Stimulated activated CD4-positive, alpha-beta T cell treated with anti-CD3 and anti-CD28 coated beads, TNF-alpha, amount 100 ng/mL, for 24 hours (primary cell): ENCODE data around the gene ZNF385B.
"Not testable (repeated sequence)": the region's sequence is repeated elsewhere in the genome, so short reads cannot be mapped to it uniquely, and the experiment has no call there.

Experiments used
- DNase-seq, 3 experiments: peaks; one replicate each; pipeline ENCODE4 v3.0.0-alpha.2; 2020; ENCODE audit warnings: low read depth in 3 of 3

ZNF385B gene

DNA sequence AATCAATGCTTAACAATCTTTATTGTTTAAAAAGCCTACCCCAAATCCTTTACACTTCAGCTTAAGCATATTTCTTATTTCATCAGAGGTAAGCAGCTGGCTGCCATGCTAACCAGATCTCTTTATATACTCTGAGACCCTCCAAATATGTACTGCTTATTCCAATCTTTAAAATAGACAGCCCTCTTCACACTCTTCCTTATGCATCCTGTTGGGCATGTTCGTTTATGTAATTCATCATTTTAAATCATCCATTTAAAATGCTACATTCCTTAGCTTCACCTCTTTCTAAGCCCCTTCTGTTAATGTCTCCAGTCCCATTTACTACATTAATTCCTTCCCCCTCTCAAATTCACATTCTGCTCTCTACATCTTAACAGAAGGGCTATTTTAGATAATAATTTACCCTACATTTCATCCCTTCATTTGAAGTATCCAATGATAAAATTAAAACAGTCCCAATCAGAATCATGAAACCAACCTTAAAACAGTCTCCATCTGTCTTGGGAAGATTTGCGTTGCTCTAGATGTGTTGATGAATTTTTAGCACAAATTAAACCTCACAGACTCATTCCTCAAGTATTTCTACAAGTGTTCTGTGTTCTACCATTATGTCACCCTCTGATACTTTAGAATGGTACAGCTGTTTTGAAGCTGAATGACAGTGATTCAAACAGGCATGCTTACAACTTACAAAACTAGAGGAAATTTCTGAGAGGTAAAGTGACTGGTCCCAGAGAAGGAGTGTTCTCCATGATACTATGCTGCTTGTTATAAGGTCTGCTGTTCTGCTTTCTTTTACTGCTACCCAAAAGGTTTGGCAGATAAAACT is 59.1 kb downstream of the ZNF385B start:
- no peak for DNase-seq

DNA sequence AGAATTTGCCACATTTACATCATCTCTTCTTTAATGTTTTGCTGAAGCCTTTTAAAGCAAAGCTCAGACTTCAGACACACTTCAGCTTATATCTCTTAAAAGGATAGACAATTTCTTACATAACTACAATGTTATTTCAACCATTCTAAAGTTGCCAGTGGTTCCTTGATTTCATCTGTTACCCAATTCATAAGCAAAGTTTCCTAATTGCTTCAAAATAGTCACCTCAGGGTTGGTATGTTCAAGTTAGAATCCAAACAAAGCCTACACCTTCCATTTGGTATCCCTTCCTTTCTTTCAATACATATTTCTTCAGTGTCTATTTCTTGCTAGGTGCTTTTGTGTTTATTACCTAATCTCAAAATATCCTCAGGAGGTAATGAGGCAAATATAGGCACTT is 60.6 kb downstream of the ZNF385B start:
- no peak for DNase-seq

DNA sequence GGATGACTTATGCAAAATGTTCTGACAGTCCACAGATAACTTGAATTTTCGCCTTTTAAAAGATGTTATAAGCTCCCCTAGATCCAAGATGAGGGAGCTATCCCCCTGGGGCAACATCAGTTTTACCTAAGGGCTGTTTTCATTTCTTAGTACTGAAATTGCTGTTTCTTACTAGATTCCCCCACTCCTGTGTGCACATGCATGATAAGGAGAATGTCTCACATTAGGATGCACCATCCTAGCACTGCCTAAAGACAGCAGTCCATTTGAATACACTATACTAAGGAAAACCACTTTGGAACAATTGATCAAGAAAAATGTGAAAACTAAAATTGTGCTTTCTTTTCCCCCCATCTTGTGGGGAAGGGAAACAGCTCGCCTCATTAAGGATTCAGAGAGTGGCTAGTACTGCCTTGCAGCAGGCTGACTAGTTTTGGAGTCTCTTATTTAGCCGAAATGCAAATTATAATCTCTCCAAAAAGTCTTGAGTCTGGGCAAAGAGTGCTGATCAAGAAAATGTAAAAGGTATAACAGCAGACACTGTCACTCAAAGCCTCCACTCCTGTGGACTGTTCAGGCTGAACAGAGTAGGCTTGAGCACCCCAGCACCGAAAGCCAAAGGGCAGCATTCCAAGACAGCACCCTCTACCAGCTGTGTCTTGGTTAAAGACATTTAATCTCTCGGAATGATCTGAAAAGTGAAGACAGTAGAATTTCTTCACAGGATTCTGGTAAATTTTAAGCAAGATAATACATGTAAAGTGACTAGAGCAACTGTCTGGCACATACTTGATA is 65.0 kb downstream of the ZNF385B start:
- no peak for DNase-seq

DNA sequence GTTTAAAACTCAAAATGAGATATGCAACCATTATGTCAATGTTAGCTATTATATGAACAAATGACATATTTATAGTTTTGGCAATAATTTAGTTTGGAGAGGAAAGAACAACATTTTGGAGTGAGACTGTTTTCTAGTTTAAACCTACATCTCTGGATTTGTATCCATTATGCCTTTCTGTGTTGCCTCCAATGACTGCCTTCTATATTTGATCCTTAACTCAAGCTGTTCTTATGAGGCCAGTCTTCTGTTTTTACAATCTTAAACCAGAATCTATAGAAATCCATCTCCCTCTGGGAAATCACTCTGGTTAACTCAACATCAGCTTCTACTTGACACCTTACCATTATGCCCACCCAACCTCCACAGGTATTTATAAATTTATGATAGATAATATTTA is 67.5 kb downstream of the ZNF385B start:
- no peak for DNase-seq

DNA sequence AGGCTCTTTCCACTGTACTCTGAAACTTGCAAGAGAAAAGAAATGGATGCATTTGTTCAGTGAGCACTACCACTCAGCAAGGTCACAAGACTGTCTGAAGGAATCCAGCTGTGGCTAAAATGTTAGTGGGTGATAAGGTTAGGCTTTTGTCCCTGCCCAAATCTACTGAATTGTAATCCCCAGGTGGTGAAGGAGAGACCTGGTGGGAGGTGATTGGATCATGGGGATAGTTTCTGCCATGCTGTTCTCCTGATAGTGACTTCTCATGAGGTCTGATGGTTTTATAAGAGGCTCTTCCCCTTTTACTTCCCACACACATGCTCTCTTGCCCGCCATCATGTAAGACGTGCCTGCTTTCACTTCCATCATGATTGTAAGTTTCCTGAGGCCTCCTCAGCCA is 68.2 kb downstream of the ZNF385B start:
- no peak for DNase-seq

DNA sequence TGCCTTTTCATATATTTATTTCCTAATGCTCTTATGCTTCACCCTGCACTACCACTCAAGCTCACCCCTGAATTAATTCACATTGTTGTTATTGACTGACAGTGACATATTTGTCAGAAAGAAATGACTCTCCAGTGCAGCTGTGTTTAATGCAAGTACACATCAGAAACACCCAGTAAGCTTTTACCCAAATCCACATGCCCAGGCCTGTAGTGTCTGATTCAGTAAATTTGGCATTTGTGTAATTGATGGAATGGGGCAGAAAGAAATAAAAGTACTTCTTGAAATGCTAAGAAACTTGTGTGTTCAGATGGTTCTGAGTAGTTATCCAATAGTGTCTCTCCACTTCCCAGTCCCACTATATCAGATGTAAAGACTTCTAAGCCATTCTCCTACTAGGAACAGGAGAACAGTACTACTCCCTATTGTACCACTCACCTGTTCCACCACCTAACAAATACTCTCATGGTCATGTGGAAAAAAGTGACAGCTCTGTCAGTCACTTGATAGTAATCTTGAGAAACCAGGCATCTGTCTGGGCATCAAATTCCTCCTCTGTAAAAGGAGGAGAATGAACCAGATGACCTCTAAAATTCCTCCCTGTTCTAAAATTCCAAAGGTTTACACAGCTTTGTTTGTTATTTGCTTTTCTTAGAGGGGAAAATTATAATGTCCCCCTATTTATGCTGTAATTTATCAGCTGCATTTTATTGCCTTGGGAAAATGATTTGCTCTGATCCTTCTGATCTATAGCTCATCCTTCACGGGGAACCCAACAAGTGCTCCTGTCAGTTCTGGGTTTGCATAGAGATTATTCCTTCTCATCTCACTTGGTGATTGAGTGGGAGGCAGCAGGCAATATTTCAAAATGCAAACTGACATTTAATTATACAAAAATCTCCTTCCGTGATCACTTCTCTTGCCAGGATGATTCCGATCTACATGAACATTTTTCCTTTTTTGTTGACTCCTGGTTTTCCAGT is 70.9 kb downstream of the ZNF385B start:
- DNase-seq: no peak

DNA sequence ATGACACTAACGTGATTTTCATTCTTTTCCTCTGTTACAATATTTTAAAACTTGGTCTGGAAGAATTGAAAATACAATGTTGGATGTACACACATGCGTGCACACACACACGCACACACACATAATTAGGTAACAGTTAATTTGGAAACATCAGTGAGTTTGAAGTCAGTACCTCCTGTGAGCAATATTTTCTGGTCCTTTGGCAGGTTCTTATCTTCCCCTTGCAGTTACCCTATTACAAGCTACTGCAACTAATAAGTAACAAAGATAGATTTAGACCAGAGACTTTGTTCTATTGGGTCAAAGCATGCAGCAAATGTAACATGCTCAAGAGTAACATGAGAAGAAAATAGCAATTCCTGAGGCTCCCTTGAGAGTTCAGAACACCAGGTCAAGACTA is 73.3 kb downstream of the ZNF385B start:
- no peak for DNase-seq

DNA sequence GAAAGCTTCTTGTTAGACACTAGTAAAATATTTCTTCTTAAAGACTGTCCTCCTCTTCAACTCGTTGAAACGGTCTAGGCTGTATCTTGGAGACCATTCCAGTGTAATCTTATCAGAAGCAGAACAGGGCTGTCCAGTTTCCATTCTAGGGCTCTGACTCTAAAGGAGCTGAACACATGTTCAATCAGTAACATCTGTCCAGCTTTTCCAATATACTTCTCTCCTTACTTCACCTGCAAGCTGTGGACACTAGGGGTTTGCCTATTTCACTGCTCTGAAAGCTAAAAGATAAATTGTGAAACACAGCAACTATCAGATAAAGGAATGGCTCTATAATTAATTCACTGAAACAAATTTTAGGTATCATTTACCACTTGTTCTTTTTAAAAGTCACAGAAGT is 73.8 kb downstream of the ZNF385B start:
- DNase-seq: no peak

DNA sequence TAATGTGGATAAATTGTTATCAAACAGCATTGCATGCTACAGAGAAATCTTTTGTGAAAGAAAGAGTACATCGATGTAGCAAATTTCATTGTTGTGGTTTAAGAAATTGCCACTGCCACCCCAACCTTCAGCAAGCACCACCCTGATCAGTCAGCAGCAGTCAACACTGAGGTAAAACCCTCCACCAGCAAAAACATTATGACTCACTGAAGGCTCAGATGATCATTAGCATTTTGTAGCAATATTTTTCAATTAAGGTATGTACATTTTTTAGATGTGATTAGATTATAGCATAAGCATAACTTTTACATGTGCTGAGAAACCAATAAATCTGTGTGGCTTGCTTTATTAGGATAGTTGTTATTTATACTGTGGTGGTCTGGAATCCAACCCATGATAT is 75.5 kb downstream of the ZNF385B start:
- DNase-seq: no peak

DNA sequence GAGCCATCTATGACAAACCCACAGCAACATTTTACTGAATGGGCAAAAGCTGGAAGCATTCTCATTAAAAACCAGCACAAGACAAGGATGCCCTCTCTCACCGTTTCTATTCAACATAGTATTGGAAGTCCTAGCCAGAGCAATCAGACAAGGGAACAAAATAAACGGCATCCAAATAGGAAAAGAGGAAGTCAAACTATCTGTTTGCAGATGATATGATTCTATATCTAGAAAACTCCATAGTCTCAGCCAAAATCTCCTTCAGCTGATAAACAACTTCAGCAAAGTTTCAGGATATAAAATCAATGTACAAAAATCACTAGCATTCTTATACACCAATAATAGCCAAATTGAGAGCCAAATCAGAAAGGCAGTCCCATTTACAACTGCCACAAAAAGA is 79.1 kb downstream of the ZNF385B start:
- DNase-seq: not testable (repeated sequence)

DNA sequence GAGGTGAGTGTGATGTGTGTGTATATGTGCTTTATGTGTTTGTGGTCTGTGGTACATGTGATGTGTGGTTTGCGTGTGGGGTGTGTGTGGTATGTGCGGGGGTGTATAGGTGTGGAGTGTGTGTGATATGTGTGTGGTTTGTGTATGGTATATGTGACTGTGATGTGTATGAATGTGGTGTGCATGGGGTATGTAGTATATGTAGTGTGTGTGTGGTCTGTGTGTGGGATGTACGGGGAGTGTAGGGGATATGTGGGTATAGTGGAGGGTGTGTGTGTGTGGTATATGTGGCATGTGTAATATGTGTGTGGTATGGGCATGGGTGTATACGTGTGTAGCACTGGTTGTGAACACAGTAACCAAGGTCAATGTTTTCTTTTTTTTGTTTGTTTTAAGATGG is 87.4 kb downstream of the ZNF385B start:
- no peak for DNase-seq

DNA sequence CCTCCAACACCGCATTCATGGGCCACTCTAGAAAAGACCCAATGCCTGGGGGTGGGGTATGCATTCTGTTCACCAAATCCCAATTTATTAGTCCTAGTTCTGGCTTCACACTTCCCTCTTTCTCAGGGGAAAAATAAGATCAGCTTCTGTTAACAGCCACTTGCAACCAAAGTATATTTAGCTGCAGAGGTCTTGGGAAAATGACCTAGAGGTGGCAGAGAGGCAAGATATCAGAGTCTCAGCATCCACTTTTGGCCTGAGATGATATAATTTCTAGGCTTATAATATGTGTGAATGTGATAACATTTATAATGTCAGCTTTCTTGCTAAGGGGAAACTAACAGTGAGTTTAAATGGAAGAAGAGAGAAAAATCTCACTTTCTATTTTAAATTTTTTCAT is 89.1 kb downstream of the ZNF385B start:
- DNase-seq: no peak

DNA sequence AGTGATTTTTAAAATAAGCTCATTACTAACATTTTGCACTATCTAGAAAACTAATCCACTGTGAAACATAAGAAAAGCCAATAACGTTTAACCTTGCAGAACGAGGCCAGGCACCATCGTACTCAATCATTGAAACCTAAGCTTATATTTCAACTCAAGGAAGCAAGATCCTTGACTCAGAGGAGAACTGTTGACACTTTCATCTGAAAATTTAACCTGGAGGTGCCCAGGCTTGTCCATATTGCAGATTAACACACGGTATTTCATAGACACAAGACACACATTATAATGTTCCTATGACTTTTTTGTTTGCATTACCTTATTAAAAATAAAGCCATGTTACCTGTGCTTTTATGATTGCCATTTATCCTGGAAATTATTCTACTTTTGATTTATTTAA is 89.6 kb downstream of the ZNF385B start:
- DNase-seq: no peak

DNA sequence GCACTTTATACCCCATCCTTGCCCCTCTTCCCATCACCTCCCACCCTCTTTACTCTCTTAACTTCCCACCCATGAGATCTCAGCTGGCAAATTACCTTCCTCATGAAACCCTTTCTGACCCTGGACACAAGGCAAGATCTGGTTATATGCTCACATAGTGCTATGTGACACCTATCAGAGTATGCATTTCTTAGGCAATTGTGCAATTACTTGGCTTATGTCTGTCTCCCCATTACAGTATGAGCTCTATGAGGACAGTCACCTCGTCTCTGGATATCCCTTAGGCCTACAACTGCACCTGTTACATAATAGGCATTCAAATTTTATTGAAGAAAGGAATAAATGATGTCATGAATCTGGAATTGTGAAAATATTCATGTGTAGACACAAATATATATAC is 91.4 kb downstream of the ZNF385B start:
- no peak for DNase-seq

DNA sequence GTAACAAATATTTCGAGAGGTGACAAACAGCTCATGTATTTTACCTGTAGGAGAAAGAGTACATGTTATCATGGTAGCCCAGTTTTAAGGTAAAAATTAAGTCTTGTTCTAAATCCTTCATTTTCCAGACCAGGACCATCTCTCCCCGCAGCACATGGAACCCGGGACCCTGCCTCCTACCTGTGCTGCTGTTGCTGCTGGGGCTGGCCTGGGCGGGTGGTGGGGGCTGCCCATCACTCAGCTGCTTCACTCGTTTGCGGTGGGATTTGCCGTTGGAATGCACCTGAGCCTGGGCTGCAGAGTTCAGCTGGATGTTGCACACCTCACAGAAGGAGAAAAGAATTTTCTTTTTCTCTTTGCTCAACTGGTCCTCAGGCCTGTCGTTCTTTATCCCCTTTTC is 92.1 kb downstream of the ZNF385B start:
- DNase-seq: no peak

DNA sequence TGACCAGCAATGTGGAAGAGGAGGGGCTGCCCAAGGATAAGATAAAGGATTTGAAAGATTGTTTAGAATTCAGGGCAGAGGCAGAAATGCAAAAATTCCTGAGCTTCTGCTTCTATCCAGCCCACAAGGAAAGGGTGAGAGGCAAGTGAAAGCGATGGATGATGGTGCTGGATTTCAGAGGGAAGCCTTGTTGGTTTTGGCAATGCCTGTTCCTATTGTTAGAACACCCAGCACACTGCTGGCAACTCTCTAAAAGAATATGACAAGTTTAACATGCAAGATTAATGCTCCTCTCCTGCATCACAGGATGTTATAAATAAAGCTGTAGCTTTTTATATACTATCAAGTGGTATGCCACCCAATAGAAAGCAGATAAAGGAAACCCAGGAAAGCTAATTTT is 92.6 kb downstream of the ZNF385B start:
- DNase-seq: no peak

DNA sequence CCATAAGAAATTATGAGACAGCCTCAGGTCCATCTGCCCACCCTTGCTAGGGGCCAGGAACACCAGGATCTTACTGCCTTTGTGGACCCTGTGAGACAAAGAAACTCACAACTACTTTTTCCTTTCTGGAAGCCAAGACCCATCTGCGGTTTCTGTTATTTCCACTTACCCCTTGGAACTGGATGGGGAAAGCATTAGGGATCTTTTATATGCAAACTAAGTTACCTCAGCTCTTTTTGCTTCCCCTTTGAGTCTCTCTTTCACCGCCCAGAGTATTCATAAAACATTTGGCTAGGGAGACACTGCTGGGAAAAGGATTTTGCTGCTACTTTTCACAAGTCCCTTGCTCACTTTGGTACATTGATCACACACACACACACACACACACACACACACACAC is 95.7 kb downstream of the ZNF385B start:
- no peak for DNase-seq

DNA sequence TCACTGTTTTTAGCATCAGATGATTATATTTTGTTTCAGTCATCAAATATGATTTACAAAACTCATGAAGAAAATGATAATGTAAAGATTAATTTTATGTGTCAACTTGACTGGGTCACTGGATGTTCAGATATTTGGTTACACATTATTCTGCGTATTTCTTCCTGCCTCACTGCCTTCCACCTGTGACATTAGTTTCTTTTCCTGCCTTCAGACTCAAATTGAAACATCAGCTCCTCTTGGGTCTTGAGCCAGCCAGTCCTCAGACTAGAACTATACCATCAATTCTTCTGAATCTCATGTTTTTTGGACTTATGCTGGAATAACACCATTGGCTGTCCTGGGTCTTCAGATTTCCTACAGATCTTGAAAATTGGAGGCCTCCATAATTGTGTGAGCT is 96.7 kb downstream of the ZNF385B start:
- DNase-seq: no peak

DNA sequence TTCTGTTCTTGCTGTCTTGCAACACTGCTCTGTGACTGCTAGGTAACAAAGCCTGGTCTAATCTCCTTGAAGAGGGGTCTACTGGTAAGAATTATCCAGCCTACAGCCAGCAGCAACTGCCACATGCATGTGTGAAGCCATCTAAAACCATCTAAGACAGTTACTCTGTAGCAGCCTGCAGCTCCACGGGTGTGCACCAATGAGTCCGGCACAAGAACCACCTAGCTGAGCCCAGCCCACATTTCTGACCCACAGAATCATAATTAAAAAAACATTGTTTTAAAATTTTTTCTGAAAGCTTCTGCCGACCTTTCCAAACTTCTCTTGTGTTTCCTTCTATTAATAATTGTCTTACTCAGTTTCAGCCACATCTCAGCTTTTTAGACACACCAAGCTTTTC is 102.8 kb downstream of the ZNF385B start:
- no peak for DNase-seq

DNA sequence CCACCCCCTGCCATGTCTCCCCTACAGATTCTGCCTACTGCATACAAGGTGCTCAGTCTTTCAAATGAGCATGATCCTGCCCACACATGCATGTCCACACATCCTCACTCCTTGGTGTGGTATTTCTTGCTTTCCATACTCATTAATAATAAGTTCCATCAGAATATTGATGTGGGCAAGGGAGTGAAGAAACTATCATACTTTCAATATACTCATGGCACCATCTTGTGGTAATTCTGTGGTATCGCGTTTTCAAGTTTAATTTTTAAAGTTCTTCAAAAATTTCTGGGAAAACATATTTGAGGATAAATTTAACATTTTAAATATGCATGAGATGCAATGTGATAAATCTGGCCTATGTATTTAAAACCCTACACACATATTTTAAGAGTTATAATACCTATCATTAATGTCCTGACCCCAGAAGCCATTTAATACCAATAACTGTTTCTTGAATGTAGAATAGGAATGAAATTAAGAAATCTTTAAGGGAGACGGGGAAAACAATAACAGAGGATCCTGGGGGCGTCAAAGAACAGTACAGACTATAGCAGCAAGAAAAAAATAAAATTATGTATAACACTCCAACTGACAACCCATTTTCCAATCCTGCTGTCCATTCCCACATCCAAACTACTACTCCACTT is 110.1 kb downstream of the ZNF385B start:
- DNase-seq: no peak

DNA sequence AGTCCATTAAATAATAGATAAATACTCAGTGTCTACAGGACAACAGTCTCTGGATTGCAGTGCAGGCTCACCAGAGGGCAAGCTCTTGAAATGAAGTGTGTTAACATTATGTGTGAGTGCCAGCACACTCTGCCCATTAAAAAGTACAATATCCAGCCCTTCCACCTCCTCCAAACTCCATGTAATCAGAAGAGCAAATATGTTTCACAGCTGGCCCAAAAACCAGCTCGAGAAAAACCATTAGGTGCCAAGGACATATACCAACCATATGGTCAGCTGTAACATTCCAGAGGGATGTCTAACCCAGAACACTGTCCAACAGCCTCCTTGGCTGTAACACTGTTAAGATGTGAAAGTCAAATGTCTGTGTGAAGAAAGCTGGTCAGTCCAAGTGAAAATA is 112.2 kb downstream of the ZNF385B start:
- no peak for DNase-seq

DNA sequence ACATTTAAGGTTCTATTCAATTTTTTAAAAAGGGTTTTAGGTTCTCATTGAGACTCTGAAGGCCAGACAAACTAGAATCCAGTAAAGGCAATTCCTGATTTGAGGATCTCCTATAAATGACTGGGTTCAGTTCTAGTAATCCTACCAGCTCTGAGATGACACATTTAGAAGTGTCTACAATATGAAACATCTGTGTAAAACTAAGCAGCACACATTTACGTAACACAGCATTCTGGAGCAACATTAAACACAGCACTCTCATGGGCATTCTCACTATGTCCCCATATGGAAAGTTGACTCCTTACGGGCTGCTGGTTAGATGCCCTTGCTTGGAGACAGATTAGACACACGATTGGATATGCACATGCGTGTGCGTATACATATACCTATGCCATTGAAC is 114.4 kb downstream of the ZNF385B start:
- no peak for DNase-seq
